H9 (cell line): ENCODE results near the gene AKIRIN1. TPM values are rescaled to one million over a fixed set of nuclear protein-coding genes. Genes with fewer than 3 reads are reported as not detected.

Experiments used
- DNase-seq: peaks from one replicate; pipeline ENCODE4 v3.0.0-alpha.2; 2017
- H2AFZ ChIP-seq: one replicate; pipeline ENCODE4 v1.6.1; 2013; ENCODE audit warnings: mild to moderate bottlenecking, low read length, control low read depth, moderate library complexity
- H2AK5ac ChIP-seq: 2 replicates; pipeline ENCODE4 v1.6.1; 2013; ENCODE audit warnings: low read length, control low read depth, mixed read lengths; ENCODE audit not compliant: insufficient read length
- H2BK120ac ChIP-seq: one replicate; pipeline ENCODE4 v1.6.1; 2013; ENCODE audit warnings: low read depth, mild to moderate bottlenecking, low read length, control low read depth, inconsistent platforms; ENCODE audit not compliant: poor library complexity, severe bottlenecking
- H2BK12ac ChIP-seq: 2 replicates; pipeline ENCODE4 v1.6.1; 2013; ENCODE audit warnings: low read length, control low read depth, mixed read lengths, low read depth; ENCODE audit not compliant: insufficient read length
- H2BK15ac ChIP-seq: 2 replicates; pipeline ENCODE4 v1.6.1; 2013; ENCODE audit warnings: low read depth, low read length, control low read depth
- H2BK20ac ChIP-seq: one replicate; pipeline ENCODE4 v1.6.1; 2013; ENCODE audit warnings: low read depth, mild to moderate bottlenecking, low read length, control low read depth, inconsistent platforms; ENCODE audit not compliant: poor library complexity, severe bottlenecking
- H2BK5ac ChIP-seq: 2 replicates; pipeline ENCODE4 v1.6.1; 2013; ENCODE audit warnings: low read length, control low read depth, mixed read lengths; ENCODE audit not compliant: insufficient read length
- H3K14ac ChIP-seq: 2 replicates; pipeline ENCODE4 v1.6.1; 2013; ENCODE audit warnings: low read length, control low read depth; ENCODE audit not compliant: insufficient read depth
- H3K18ac ChIP-seq: 2 replicates; pipeline ENCODE4 v1.6.1; 2013; ENCODE audit warnings: low read depth, mild to moderate bottlenecking, mixed read lengths, low read length, control low read depth; ENCODE audit not compliant: insufficient read length
- H3K23ac ChIP-seq: 2 replicates; pipeline ENCODE4 v1.6.1; 2013; ENCODE audit warnings: low read length, control low read depth, mixed read lengths, low read depth; ENCODE audit not compliant: insufficient read length
- H3K23me2 ChIP-seq: 2 replicates; pipeline ENCODE4 v1.6.1; 2013; ENCODE audit warnings: low read depth, mild to moderate bottlenecking, mixed read lengths, low read length, control low read depth; ENCODE audit not compliant: insufficient read length, poor library complexity, severe bottlenecking
- H3K27ac ChIP-seq: 2 replicates; pipeline ENCODE4 v1.5.1; 2013; ENCODE audit warnings: low read length, control low read depth, mixed read lengths, low read depth; ENCODE audit not compliant: insufficient read length
- H3K27me3 ChIP-seq: 2 replicates; pipeline ENCODE4 v1.6.1; 2013; ENCODE audit warnings: low read length, control low read depth, inconsistent platforms; ENCODE audit not compliant: insufficient read depth
- H3K4ac ChIP-seq: 2 replicates; pipeline ENCODE4 v1.6.1; 2013; ENCODE audit warnings: low read depth, mild to moderate bottlenecking, control low read depth, inconsistent platforms, low read length, moderate library complexity
- H3K4me1 ChIP-seq: 2 replicates; pipeline ENCODE4 v1.6.1; 2013; ENCODE audit warnings: low read length, control low read depth, inconsistent platforms; ENCODE audit not compliant: insufficient read depth
- H3K4me2 ChIP-seq: 2 replicates; pipeline ENCODE4 v1.6.1; 2013; ENCODE audit warnings: low read length, control low read depth, mixed read lengths; ENCODE audit not compliant: insufficient read length, insufficient read depth
- H3K56ac ChIP-seq: 2 replicates; pipeline ENCODE4 v1.6.1; 2013; ENCODE audit warnings: low read depth, mild to moderate bottlenecking, mixed read lengths, low read length, control low read depth; ENCODE audit not compliant: insufficient read length
- H3K79me1 ChIP-seq: 2 replicates; pipeline ENCODE4 v1.6.1; 2013; ENCODE audit warnings: low read depth, mild to moderate bottlenecking, moderate library complexity, low read length, control low read depth, inconsistent platforms; ENCODE audit not compliant: insufficient read depth, poor library complexity, severe bottlenecking
- H3K79me2 ChIP-seq: 2 replicates; pipeline ENCODE4 v1.6.1; 2013; ENCODE audit warnings: low read length, control low read depth, inconsistent platforms; ENCODE audit not compliant: insufficient read depth
- H3K9ac ChIP-seq: 2 replicates; pipeline ENCODE4 v1.6.1; 2013; ENCODE audit warnings: low read length, control low read depth, mixed read lengths; ENCODE audit not compliant: insufficient read length; ENCODE audit errors: extremely low read depth
- H3K9me3 ChIP-seq: one replicate; pipeline ENCODE4 v1.6.1; 2013; ENCODE audit warnings: low read depth, low read length, inconsistent platforms; ENCODE audit not compliant: control insufficient read depth
- H3T11ph ChIP-seq: one replicate; pipeline ENCODE4 v1.6.1; 2013; ENCODE audit warnings: mild to moderate bottlenecking, low read length, control low read depth, inconsistent platforms
- H4K20me1 ChIP-seq: one replicate; pipeline ENCODE4 v1.6.1; 2013; ENCODE audit not compliant: control insufficient read depth, insufficient read length, insufficient read depth
- H4K5ac ChIP-seq: 2 replicates; pipeline ENCODE4 v1.6.1; 2013; ENCODE audit warnings: low read depth, mild to moderate bottlenecking, mixed read lengths, low read length, control low read depth; ENCODE audit not compliant: insufficient read length
- H4K8ac ChIP-seq: replicated peaks from 2 replicates; pipeline ENCODE4 v1.6.1; 2013; ENCODE audit warnings: low read length, control low read depth, mixed read lengths, low read depth; ENCODE audit not compliant: insufficient read length
- H4K91ac ChIP-seq: 2 replicates; pipeline ENCODE4 v1.6.1; 2013; ENCODE audit warnings: low read depth, mild to moderate bottlenecking, moderate library complexity, mixed read lengths, low read length, control low read depth; ENCODE audit not compliant: insufficient read length
- H3K27ac Mint-ChIP-seq, 3 experiments: 2 replicates in 2 of 3; 3 replicates in 1 of 3; pipeline ENCODE4 v1.8.0; 2020 to 2021; ENCODE audit warnings: mixed read lengths in 3 of 3, mild to moderate bottlenecking in 1 of 3, moderate library complexity in 1 of 3
- H3K27me3 Mint-ChIP-seq: 2 replicates; pipeline ENCODE4 v1.8.0; 2021; ENCODE audit warnings: low read depth, mild to moderate bottlenecking, moderate library complexity, mixed read lengths
- H3K36me3 Mint-ChIP-seq, 3 experiments: 2 replicates in 2 of 3; 3 replicates in 1 of 3; pipeline ENCODE4 v1.8.0; 2020 to 2021; ENCODE audit warnings: low read depth in 3 of 3, mixed read lengths in 3 of 3; ENCODE audit not compliant: insufficient read depth in 1 of 3
- H3K4me1 Mint-ChIP-seq, 2 experiments: 2 replicates each; pipeline ENCODE4 v1.8.0; 2020; ENCODE audit warnings: mixed read lengths in 2 of 2
- H3K4me3 Mint-ChIP-seq, 2 experiments: 2 replicates in 1 of 2; 3 replicates in 1 of 2; pipeline ENCODE4 v1.8.0; 2020 to 2021; ENCODE audit warnings: mild to moderate bottlenecking in 2 of 2, mixed read lengths in 2 of 2, moderate library complexity in 1 of 2
- H3K9me3 Mint-ChIP-seq, 2 experiments: 2 replicates in 1 of 2; 3 replicates in 1 of 2; pipeline ENCODE4 v1.8.0; 2020; ENCODE audit warnings: mild to moderate bottlenecking in 2 of 2, mixed read lengths in 2 of 2, moderate library complexity in 1 of 2
- WGBS: extraction: QIAGEN DNeasy Blood & Tissue Kit; methylation state at CpG from one replicate; pipeline ENCODE4 v1.1.7; 2013; ENCODE audit warnings: missing lambda C conversion rate, low lambda C conversion rate, mixed read lengths; ENCODE audit not compliant: insufficient read length; ENCODE audit errors: extremely low coverage; 5-methylcytosine and 5-hydroxymethylcytosine counted together
- total RNA-seq: library from RNA; stranded (reverse); gene quantifications from 2 replicates; pipeline ENCODE4 v1.2.1, GENCODE V29; 2021
- TF ChIP-seq, protein P1 (sequence below): fragments of 200-600 bp; sonication (generic); conservative IDR thresholded peaks from 3 replicates; pipeline ENCODE4 v1.8.0; 2021; ENCODE audit warnings: antibody characterized with exemption, mild to moderate bottlenecking

Gene AKIRIN1
- total RNA-seq, 1 experiment from 2014 or later: 237 TPM

DNA sequence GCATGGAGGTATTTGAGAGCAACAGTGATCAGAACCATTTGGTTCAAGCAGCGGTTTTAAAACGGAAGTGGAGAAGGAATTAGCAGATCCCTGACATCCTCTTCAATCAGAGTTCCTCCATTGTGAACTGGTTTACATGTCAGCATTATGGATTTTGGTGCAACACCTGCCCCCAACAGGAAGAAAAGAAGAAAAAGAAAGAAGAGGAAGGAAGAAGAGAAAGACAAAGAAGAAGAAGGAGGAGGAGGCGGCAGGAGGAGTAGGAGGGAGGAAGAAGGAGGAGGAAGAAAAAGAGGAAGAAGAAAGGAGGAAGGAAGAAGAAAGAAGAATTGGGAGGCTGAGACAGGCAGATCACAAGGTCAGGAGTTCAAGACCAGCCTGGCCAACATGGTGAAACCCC, 52.4 kb downstream of the AKIRIN1 start:
- WGBS: no CpG with 5 or more reads among the region's 3 CpGs
- peak overlapping the region in 1 of 3 experiments; percentile 21; a peak in 1 of 7 replicates for H3K27ac Mint-ChIP-seq
- H4K91ac ChIP-seq: no peak overlapping the region

More for the DNA sequence above, 52.4 kb downstream of the AKIRIN1 start:
- no peak overlapping the region for H4K5ac ChIP-seq
- H2BK5ac ChIP-seq: no peak overlapping the region
- H3K14ac ChIP-seq: no peak overlapping the region
- no peaks in the 10 kb centered on the region for H3K23me2 ChIP-seq
- H3K27ac ChIP-seq: no peak overlapping the region
- H3K9me3 ChIP-seq: no peaks in the 10 kb centered on the region
- H2BK120ac ChIP-seq: no peak overlapping the region
- H3K27me3 ChIP-seq: no peaks in the 10 kb centered on the region
- no peaks in the 10 kb centered on the region for H3K4me1 ChIP-seq
- no peak overlapping the region for H3K18ac ChIP-seq
- H3K56ac ChIP-seq: no peak overlapping the region
- H3K4ac ChIP-seq: no peak overlapping the region
- H2BK20ac ChIP-seq: no peak overlapping the region
- Mint-ChIP-seq H3K4me1 (peaks cover 2 to 7% of the 10 kb centered on the region in 2 experiments), H3K9me3 (no peaks in the 10 kb centered on the region), H3K27me3 (no peaks in the 10 kb centered on the region; the same call in 1 of the 2 replicates), H3K36me3 (peaks cover 8 to 27% (median 21%) of the 10 kb centered on the region in 3 experiments; a peak in 5 of 7 replicates), H3K4me3 (no peak overlapping the region)
- no peak overlapping the region for H4K8ac ChIP-seq
- H2BK15ac ChIP-seq: no peak overlapping the region
- no peak overlapping the region for H3K23ac ChIP-seq
- no peak overlapping the region for H3K4me2 ChIP-seq
- H2AFZ ChIP-seq: no peak overlapping the region
- no peaks in the 10 kb centered on the region for H3K79me1 ChIP-seq
- H4K20me1 ChIP-seq: no peaks in the 10 kb centered on the region
- DNase-seq: no peak
- no peaks in the 10 kb centered on the region for H3K79me2 ChIP-seq
- no peak overlapping the region for H3K9ac ChIP-seq
- no peak overlapping the region for H2AK5ac ChIP-seq
- no peak overlapping the region for H2BK12ac ChIP-seq
- H3T11ph ChIP-seq: no peak overlapping the region
- TF ChIP-seq, protein P1, sequence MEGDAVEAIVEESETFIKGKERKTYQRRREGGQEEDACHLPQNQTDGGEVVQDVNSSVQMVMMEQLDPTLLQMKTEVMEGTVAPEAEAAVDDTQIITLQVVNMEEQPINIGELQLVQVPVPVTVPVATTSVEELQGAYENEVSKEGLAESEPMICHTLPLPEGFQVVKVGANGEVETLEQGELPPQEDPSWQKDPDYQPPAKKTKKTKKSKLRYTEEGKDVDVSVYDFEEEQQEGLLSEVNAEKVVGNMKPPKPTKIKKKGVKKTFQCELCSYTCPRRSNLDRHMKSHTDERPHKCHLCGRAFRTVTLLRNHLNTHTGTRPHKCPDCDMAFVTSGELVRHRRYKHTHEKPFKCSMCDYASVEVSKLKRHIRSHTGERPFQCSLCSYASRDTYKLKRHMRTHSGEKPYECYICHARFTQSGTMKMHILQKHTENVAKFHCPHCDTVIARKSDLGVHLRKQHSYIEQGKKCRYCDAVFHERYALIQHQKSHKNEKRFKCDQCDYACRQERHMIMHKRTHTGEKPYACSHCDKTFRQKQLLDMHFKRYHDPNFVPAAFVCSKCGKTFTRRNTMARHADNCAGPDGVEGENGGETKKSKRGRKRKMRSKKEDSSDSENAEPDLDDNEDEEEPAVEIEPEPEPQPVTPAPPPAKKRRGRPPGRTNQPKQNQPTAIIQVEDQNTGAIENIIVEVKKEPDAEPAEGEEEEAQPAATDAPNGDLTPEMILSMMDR: no peak
